Skin of body (tissue), 2 donors: ENCODE data around the gene MGAT5. TPM values are rescaled to one million over a fixed set of nuclear protein-coding genes. Genes with fewer than 3 reads are reported as not detected.
"Not testable (repeated sequence)": the region's sequence is repeated elsewhere in the genome, so short reads cannot be mapped to it uniquely, and the experiment has no call there.

Source experiments
- DNase-seq: peaks from one replicate; lab custom pipeline; 2025; lab: John Stamatoyannopoulos, UW
- total RNA-seq: library from RNA; depleted of rRNA; stranded (reverse); fragments of >200 nt; gene quantifications from one replicate; pipeline ENCODE4 v1.2.3, GENCODE V29; 2014

Gene MGAT5
- total RNA-seq, 1 donor from 2014 or later, result 34.1 TPM

DNA sequence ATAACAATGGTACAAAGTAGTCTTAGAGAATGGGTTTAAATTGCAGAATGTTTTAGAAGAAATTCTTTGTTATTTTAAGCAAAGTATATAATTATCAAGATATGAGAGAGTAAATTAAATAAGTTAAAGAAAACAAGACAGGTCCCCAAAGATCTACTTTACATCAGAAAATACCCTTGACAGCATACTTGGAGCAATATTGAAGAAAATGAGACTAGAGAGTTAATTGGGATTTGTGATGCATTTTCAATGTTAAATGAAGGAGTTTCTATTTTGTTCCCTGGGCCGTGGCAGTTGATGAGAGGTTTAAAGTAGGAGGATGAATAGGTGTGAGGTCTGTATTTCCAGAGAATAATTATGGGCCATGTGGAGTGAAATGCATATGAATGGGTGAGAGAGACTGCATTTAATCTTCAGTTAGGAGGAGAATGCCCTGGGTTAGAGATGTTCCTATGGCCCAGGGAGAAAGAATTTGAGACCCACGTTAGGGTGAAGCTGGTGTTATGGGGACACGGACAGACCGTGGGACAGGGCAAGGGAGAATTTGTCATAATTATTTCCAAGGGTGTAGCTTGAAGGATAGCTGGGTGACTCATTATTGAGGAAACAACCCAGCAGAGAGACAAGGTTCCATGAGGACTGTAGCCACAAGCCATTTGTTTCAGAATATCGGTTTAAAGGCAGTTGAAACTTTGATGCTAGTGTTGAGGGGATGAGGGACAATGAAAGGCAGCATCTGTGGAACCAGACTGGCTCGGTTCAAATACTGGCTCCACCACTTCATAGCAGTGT lies 22.7 kb downstream of the MGAT5 start:
- DNase-seq, result no peak

DNA sequence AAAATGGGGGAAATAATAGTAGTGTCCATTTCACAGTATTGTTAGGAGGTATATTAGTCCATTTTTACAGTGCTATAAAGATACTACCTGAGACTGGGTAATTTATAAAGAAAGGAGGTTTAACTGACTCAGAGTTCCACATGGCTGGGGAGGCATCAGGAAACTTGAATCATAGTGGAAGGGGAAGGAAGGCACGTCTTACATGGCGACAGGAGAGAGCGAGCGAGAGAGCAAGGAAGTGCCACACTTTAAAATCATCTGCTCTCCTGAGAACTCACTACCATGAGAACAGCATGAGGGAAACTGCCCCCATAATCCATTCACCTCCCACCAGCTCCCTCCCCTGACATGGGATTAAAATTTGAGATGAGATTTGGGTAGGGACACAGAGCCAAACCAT lies 23.4 kb downstream of the MGAT5 start:
- no peak for DNase-seq

GRCh38 chr2:134278553-134278952 lies 24.7 kb downstream of the MGAT5 start:
- DNase-seq, result no peak

DNA sequence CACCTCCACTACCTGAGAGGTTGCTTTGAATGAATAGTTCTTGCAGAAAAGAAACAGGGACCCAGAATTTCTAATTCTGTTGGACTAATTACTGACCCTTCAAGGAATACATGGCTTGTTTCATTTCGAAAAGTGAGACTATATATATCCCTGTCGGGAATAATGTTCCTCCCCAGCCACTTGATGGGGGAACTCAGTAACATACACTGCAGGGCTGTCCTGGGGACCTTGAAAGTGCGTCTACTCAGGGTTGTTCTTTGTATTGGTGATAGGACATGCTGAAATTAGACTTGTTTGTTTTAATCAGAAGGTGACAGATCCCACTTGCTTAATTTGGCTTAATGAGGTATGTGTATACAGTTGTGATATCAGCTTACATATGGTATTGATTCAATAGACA lies 25.5 kb downstream of the MGAT5 start:
- DNase-seq, result no peak

DNA sequence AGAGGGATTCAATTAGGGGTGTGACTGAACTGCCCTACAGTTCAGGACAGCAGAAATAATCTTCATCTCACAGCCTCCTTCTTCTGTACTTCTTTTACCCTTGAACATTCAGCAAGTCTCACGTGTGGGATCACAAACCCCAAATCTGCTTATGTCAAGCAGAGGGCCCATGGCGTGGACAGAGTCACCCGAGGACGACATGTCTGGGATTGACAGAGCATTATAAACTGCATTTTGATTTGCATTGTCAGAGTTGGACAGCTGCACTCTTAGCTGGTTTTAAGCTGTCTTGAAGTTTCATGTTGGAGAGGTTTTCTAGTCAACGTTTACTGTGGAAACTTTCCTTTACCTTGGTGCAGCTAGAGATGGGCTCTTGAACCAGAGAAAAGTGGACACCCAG lies 26.4 kb downstream of the MGAT5 start:
- DNase-seq, result no peak

- no peak for DNase-seq
These were observed 26.9 kb downstream of the MGAT5 start for GRCh38 chr2:134280726-134281125.

- DNase-seq, result no peak
These were observed 28.0 kb downstream of the MGAT5 start for GRCh38 chr2:134281815-134282419.

DNA sequence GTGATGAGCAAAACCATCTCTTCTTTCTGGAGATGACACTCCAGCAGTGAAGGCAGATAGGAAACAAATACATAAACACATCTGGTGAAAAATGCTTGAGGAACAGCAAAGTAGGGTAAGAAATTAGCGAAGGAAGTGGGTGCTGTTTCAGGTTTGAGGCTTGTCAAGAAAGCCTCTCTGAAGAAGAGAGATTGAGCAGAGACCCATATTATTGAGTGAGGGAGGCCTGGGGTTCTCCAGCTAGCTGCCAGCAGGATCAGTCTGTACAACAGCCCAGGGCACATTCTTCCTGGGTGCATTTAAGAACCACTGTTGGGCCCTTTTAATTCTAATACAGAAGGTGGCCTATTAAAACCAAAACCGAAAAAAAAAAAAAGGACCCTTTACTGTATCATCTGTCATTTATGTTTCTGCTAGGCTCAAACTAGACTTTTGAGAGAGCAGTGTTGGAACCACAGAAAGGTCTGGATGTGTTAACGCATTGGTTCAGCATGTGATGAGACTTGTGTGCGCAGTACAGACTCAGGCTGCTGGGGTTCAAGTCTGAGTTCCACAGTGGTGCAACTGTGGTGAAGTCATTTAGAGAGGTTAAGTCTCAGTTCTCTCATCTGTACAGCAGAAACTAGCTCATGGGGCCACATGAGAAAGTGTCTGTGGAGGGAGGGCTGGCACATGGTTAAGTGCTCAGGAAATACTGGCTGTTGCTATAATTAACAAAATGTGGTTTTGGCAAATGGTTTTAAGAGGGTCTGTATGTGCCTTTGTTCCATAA lies 28.9 kb downstream of the MGAT5 start:
- no peak for DNase-seq

DNA sequence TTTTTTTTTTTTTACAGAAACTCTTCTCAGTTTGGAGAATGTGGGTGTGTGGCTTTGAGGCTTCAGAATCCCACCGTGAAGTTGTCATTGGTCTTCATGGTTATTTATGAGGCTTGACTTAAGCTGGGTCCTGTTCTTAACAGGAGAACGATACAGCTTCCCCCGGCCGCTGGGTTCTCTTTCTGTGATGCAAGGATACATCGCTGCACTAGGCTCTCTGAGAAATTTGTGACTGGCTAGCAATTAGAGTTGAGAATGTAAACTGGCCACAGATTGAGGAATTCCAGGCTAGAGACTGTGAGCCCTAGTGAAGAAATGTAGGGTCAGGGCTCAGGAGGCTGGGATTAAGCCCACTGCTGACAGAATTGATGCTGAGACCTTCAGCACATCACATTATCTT lies 29.8 kb downstream of the MGAT5 start:
- no peak for DNase-seq

DNA sequence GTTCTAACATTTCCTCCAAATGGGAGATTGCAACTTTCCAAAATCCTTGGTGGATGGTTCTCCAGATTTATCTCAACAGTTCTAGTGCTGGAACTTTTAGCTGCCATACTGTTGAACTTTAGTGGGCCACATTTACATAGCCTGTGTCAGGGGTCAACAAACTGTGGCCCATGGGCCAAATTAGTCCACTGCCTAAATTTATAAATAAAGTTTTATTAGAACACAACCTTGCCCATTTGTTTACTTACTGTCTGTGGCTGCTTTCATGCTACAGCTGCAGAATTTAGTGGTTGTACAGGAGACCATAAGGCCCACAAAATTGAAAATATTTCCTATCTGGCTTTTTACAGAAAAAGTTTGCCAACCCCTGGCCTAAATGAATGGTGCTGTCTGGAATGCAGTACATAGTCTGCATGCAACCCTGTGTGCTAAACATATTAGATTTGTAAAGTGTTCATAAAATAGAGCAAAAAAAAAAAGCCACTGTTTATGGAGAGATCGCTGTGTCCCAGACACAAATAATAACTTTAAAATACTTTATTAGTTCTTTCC lies 30.3 kb downstream of the MGAT5 start:
- no peak for DNase-seq

- no peak for DNase-seq
These were observed 33.5 kb downstream of the MGAT5 start for GRCh38 chr2:134287323-134287722.

DNA sequence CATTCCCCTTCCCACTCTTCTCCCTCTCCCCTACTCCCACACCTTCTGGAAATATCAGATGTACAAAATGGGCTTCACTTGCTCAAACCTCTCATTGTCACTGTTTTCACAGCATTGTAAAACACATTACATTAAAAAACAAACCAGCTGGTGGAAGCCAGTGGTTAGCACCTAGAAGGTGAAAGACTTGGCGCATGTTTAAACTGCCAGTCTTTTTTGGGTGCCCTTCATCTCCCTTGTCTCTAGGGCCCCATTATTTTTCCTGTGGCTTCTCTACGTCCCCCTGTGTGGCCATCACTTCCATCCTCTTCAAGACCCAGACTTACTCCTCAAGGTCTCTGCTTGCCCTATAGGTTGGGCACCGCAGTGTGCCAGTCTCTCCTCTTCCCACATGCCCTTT lies 34.9 kb downstream of the MGAT5 start:
- DNase-seq, result no peak

DNA sequence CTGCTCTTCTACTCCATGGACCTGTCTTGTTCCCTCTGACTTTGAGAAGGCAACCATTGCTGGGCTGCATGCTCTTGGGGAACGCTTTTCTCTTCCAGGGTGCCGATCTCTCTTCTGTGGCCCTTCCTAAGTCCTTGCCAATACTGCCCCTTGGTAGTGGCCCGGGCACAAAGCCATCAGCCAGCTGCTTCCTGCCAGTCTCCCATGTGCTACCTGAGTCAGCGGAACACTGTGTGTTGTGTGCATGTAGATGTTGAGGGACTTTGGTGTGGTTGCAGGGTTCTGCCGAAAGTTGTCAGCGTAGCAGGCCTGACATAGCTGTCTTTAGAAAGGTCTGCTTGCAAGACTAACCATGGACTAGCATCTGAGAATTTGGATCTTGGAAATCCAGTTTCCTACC lies 35.4 kb downstream of the MGAT5 start:
- DNase-seq, result no peak

GRCh38 chr2:134290358-134290757 lies 36.5 kb downstream of the MGAT5 start:
- no peak for DNase-seq

DNA sequence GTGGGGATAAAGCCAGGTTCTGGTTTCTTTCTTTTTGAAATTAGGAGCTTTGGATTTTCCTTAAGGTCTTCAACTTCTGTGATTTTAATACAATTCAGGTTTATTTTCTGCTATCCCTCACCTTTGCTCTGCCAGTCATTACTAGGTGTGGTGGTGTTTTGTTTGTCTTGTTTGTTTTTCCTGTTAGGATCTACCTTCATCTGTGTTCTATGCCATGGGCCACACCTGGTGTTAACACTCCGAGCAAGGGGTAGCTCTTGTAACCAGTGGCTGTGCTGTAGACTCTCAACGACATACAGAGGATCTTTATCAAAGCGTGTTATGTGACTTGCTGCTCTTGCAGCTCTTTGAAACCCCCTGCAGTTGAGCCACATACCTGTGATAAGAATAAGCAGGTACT lies 38.6 kb downstream of the MGAT5 start:
- DNase-seq, result no peak

- no peak for DNase-seq
These were observed 40.1 kb downstream of the MGAT5 start for GRCh38 chr2:134293719-134294537.

DNA sequence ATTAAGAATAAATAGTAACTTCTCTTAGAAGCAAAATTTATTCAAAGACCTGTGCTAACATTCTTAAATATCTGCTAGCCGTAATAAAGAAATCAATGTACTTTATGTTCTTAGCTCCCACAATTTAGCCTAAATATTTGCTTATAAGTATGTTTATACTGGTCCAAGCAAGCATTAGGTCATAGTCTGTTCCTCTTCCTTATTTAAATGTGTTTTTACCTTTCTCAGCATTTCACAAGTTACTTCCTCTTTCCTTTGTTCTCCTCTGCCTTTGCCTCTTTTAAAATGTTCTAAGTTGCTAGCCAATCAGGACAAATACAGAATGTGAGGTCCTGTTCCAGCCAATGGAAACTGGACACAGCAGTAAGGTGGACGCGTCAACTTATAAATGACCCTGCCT lies 40.7 kb downstream of the MGAT5 start:
- DNase-seq, result not testable (repeated sequence)

DNA sequence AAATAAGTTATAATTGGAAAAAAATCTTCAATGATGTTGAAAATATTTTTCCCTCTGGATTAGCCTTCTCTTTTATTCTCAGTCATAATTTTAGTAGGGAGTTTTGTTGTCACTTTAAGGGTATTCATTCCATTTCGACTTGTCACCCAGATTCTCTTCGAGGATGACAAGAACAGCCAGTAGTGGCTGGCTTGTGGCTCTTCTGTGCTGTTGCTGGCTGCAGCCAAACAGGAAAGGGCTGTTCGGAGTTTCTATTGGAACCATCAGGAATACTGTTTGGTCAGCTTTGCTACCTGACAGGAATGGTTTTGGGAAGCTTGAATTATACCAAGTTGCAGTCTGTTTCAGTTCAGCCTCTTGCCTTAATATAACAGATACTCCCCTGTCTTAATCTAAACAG lies 41.6 kb downstream of the MGAT5 start:
- DNase-seq, result no peak

DNA sequence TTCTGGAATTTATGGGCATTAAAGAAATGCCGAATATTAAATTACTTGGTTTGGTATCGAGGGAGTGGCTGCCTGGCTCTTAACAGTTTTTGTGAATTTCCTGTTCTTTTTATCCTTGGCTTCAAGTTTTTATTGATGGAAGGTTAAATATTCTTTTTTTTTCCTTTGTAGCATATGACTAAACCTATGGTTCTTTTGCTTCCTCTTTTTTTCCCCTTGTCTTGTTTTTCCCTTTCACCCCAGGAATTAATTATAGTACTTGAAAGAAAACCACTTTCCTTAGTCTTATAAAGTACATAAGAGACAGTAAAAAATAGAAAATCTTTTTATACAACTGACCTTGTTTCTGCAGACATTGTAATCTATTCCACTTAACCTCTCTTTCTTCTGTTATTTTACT lies 42.4 kb downstream of the MGAT5 start:
- DNase-seq, result no peak

DNA sequence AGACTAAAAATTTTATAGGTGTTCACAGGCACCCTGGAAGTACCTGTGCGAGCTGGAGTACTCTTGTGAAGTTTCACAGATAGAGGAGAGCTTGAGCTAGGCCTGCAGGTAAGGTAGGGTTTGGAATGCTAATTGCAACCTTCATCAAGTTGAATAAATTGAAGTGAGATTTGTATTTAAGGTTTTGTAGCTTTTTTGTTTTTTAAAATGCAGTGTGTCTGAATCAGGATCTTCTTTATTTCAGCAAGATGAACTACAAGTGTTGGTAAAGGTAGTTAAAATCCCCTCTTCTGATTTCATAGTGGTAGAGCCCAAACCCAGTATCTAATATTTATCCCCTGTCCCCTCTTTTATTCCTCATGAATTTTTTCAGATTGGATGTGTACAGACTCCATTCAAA lies 45.5 kb downstream of the MGAT5 start:
- DNase-seq, result no peak

GRCh38 chr2:134300585-134300984 lies 46.7 kb downstream of the MGAT5 start:
- no peak for DNase-seq
